GM12875 (cell line): ENCODE measurements around the gene MRPL50.

ENCODE experiments used
- H3K4me3 ChIP-seq: one replicate; pipeline ENCODE4 v1.5.1; 2011; ENCODE audit warnings: low read depth, low read length, control low read depth
- CTCF ChIP-seq: IDR thresholded peaks from 2 replicates; pipeline ENCODE4 v1.5.1; 2011; ENCODE audit warnings: low read depth, mild to moderate bottlenecking, control low read depth, inconsistent platforms, low read length, moderate library complexity, borderline replicate concordance; ENCODE audit not compliant: insufficient read depth

The MRPL50 gene

GRCh38 chr9:101440714-101441230 lies 42.4 kb upstream of the MRPL50 start:
- no peak for TF ChIP-seq CTCF
- H3K4me3 ChIP-seq, result no peak overlapping the region

GRCh38 chr9:101438523-101438922 lies 40.1 kb upstream of the MRPL50 start:
- TF ChIP-seq CTCF, result no peak
- H3K4me3 ChIP-seq, result no peak overlapping the region

- H3K4me3 ChIP-seq, result no peak overlapping the region
- TF ChIP-seq CTCF, result no peak
Observed at GRCh38 chr9:101437806-101438232, 39.4 kb upstream of the MRPL50 start.

- H3K4me3 ChIP-seq, result no peak within 1 kb of the TSS
- no peak for TF ChIP-seq CTCF
Observed at GRCh38 chr9:101435601-101436079, 37.2 kb upstream of the MRPL50 start, which contains the start of gene ALDOB. Gene ALDOB, minus strand, starts transcription at chr9:101435774. Its CDS starts 4,887 bp downstream, at chr9:101430887.

GRCh38 chr9:101434998-101435397 lies 36.6 kb upstream of the MRPL50 start:
- H3K4me3 ChIP-seq, result no peak overlapping the region
- no peak for TF ChIP-seq CTCF

- H3K4me3 ChIP-seq, result no peak overlapping the region
- no peak for TF ChIP-seq CTCF
Observed at GRCh38 chr9:101433229-101433628, 34.8 kb upstream of the MRPL50 start.

GRCh38 chr9:101432740-101433139 lies 34.3 kb upstream of the MRPL50 start:
- no peak overlapping the region for H3K4me3 ChIP-seq
- no peak for TF ChIP-seq CTCF
